Measurements from ENCODE around the gene PRDX2. TPM values are rescaled to one million over a fixed set of nuclear protein-coding genes. Genes with fewer than 3 reads are reported as not detected.
A peak's percentile ranks its signal among the peaks of the same experiment; 100 is the strongest.
"Not testable (repeated sequence)": the region's sequence is repeated elsewhere in the genome, so short reads cannot be mapped to it uniquely, and the experiment has no call there.

PRDX2 gene
- total RNA-seq, 1 donor from 2014 or later = 117 TPM

DNA sequence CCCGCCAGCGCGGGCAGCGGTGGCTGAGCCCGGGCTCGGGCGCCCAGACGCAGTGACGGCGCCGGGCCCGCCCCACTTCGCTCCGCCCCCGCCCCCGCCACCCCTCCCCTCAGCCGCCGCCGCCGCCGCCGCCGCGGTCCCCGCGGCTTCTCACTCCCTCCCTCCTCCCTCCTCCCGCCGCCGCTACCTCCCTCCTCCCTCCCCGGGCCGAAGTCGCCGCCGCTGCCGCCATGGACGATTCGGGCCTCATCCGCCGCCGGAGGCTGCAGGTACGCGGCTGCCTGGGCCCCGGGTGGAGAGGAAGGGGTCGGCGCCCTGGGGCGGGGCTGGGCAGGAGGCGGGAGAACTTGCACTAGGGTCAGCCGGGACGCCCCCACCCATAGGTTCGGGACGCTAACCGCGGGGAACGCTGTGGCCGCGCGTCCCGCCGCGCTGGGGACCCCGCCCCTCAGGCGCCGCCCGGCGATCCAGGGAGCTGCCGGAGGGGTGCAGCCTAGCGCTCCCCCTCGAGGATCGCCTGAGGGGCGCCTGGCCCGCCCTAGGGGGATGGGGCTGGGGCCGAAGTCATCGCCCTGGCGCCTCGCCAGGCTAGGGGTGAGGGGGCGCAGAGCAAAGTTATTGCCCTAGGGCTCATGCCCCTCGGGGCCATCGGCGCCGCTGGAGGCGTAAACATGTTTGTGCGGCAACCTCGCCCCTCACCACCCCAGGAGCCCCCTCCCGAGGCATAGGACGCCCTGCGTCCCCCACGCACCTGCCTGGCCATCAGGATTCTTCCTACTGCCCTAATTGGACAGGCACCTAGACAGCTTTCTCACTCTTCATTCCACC lies 32.4 kb upstream of the PRDX2 start:
- DNase-seq (ENCODE audit: low spot score) = peak; percentile 59
- no peak for ATAC-seq
- intact Hi-C loops (cut with DNase I) = no loop called here

DNA sequence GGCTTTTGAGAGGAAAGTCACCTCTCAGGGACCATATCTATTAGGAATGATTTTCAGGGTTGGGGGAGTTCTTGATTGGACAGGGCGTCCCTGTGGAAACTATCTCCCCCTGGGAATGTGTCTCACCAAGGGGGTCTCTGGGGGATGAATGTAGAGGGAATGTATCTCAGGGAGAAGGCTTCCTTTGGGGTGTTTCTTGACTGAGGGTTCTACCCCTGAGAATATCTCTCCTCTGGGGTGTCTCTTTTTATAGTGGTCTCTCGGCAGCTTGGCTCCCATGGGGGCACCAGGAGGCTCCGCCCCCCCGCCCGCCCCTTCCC lies 31.8 kb upstream of the PRDX2 start:
- DNase-seq (ENCODE audit: low spot score) (no peak), ATAC-seq (no peak)
- intact Hi-C loops (cut with DNase I) = no loop called here

DNA sequence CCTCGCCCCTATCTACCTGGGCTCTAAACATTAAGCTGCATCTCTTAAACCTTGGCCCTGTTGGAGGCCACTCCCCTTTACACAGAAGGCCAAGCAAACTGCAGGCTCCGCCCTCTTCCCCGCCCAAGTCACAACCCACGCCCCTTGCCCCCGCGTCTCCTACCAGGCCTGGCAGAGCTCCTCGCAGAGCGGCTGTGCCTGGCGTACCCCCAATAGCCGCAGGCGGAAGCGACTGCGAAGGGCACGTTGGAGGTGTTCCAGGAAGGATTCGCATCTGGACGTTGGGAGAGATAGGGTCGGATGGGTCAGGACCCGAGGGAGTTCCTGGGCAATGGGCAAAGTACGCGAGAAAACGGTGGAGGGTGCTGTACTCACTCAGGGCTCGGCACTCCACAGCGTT lies 26.9 kb upstream of the PRDX2 start:
- no peak for DNase-seq (ENCODE audit: low spot score)

DNA sequence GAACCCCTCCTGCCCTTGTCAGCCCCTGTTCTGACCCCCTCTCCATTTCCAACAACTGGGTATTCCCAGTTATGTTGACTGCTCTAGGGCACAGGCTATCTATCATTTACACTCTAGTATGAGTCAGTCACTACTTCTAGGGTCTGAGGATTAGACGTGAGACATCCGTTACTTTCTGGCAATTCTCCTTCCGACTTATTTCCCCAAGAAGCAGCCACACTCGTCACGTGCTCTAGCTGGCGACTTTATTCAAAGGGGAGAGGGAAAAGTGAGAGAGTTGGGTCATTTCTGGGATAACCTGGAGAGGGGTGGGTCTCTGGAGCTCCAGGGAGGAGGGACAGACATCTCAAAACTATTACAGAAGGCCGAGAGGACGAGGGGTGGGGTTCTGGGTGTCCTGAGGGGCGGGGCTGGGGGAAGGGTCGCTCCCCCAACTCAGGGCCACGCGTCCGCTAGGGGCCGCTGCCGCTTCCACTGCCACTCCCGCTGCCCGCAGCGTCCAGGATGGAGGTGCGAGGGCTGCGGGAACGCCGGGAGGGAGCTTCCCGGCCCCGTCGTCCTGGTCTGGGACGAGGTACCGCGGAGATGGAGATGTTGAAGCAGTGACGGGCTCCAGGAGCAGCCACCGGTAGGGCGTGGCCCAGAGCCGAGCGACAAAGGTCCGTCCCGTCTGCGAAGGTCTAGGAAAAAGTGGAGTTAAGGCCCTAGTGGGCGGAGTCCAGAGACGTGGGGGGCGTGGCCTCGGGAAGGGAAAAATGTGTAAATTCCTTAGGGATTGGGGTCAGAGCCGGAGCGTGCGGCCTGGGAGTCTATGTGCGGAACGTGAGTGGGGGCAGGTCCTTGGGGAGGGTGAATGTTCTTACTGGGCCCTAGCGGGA lies 23.9 kb upstream of the PRDX2 start:
- no peak for ATAC-seq
- intact Hi-C loops (cut with DNase I) = no loop called here

More for the DNA sequence above, 26.9 kb upstream of the PRDX2 start:
- intact Hi-C loops (cut with DNase I) = no loop called here
- no peak for ATAC-seq

DNA sequence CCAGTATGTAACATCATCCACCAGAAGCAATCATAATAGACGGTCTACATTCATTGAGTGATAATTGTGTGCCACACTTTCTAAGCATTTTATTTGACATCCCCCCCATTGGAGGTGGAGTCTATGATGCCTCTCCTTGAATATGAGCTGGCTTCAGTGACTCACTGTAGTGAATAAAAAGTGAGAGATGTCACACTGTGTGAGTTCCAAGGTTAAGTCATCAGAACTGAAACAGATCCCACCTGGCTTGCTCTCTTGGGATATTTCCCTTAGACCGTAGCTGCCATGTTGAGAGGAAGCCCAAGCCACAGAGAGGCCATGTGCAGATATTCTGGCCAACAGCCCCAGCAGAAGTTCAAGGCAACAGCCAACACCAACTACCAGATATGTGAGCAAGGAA lies 20.2 kb upstream of the PRDX2 start:
- DNase-seq (ENCODE audit: low spot score) (no peak), ATAC-seq (no peak)
- intact Hi-C loops (cut with DNase I) = no loop called here

More for the DNA sequence above, 23.9 kb upstream of the PRDX2 start:
- DNase-seq (ENCODE audit: low spot score) = no peak

DNA sequence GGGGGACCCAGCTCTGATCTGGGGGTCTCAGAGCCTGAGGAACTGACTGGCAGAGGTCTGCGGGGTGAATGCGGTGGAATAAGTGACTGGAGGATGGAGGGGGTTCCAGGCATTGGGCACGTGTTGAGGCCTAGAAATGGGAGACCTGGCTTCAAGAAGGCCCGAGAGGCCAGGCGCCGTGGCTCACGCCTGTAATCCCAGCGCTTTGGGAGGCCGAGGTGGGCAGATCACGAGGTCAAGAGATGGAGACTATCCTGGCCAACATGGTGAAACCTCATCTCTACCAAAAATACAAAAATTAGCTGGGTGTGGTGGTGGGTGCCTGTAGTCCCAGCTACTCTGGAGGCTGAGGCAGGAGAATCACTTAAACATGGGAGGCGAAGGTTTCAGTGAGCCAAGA lies 16.2 kb upstream of the PRDX2 start:
- ATAC-seq; DNase-seq (ENCODE audit: low spot score): not testable (repeated sequence)

DNA sequence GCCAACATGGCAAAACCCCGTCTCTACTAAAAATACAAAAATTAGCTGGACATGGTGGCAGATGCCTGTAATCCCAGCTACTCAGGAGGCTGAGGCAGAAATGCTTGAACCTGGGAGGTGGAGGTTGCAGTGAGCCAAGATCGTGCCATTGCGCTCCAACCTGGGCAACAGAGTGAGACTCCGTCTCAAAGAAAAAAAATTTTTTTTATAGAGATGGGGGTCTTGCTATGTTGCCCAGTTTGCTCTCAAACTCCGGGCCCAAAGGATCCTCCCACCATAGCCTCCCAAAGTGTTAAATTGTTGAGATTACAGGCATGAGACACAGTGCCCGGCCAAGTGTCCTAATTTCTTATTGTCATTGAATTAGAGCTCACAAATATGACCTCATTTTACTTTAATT lies 15.6 kb upstream of the PRDX2 start:
- intact Hi-C loops (cut with DNase I); DNase-seq (ENCODE audit: low spot score); ATAC-seq: not testable (repeated sequence)

More for the DNA sequence above, 16.2 kb upstream of the PRDX2 start:
- intact Hi-C loops (cut with DNase I) = not testable (repeated sequence)

DNA sequence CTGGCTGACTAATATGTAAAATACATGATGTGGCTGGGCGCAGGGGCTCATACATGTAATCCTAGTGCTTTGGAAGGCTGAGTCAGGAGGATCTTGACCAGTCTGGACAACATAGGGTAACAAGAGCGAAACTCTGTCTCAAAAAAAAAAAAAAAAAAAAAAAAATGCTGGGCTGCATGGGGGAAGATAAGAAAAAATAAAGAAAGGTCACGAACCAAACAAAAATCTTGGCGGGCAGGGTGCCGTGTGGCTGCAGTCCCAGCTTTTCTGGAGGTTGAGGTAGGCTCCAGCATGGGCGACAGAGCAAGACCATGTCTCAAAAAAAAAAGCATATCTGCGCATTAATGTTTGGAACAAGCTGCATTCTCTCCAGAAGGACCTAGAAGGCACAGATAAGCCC lies 13.5 kb upstream of the PRDX2 start:
- intact Hi-C loops (cut with DNase I) = no loop called here
- ATAC-seq = no peak

DNA sequence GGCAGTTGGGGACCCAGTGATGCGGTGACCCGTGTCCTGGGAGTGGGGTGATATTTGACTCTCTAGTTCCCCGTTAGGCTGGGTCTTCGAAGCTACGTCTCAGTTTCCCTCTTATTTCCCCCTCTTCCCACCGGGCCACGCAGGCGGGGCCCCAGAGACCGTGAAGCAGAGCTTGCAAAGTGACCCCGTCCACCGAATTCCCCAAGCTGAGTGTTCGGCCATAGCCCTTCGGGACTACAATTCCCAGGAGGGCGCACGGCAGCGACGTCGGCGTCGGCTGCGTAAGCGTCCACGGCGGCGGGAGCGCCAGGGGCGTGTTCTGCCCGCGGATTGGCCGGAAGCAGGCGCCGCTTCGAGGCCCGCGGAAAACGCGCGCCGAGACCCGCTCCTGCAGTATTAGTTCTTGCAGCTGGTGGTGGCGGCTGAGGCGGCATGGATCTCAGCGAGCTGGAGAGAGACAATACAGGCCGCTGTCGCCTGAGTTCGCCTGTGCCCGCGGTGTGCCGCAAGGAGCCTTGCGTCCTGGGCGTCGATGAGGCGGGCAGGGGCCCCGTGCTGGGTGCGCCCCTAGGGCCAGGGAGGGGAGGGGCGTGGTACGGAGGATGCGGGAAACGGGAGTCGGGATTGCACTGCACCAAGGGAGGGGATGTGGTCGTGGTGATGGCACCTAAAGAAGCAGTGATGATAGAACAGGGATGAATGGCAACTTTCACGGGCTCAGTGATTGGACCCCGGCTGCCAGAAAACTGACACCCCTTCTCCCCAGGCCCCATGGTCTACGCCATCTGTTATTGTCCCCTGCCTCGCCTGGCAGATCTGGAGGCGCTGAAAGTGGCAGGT lies 4.9 kb upstream of the PRDX2 start, which contains the start of gene RNASEH2A:
TSS of gene RNASEH2A (plus strand) at position 343 of the 840 bp plus-strand sequence. CDS start at position 433, 90 bp downstream.
- intact Hi-C loops (cut with DNase I) = no loop called here
- peak; percentile 95 for ATAC-seq
- DNase-seq (ENCODE audit: low spot score) = peak; percentile 94

More for the DNA sequence above, 13.5 kb upstream of the PRDX2 start:
- no peak for DNase-seq (ENCODE audit: low spot score)

DNA sequence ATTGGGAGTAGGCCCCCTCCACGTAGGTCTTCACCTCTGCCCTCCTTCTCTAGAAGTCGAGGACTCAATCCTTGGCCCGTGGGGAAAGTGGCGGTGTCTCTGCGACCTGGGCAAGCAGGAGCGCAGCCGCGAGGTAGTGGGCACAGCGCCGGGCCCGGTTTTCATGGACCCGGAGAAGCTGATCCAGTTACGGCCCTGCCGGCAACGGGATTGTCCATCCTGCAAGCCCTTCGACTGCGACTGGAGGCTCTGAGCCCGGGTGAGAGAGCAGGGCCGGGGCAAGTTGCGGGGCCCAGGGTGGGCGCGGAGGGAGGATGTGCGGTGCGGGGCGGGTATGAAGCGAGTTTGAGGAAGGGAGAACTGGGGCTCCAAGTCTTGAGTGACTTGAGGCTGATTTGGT lies 2.5 kb upstream of the PRDX2 start:
- ATAC-seq (no peak), DNase-seq (ENCODE audit: low spot score) (no peak)
- intact Hi-C loops (cut with DNase I) = loop anchor here (5.0 kb wide), 1 partner anchor 42 kb away; no protein-coding TSS in a partner anchor

DNA sequence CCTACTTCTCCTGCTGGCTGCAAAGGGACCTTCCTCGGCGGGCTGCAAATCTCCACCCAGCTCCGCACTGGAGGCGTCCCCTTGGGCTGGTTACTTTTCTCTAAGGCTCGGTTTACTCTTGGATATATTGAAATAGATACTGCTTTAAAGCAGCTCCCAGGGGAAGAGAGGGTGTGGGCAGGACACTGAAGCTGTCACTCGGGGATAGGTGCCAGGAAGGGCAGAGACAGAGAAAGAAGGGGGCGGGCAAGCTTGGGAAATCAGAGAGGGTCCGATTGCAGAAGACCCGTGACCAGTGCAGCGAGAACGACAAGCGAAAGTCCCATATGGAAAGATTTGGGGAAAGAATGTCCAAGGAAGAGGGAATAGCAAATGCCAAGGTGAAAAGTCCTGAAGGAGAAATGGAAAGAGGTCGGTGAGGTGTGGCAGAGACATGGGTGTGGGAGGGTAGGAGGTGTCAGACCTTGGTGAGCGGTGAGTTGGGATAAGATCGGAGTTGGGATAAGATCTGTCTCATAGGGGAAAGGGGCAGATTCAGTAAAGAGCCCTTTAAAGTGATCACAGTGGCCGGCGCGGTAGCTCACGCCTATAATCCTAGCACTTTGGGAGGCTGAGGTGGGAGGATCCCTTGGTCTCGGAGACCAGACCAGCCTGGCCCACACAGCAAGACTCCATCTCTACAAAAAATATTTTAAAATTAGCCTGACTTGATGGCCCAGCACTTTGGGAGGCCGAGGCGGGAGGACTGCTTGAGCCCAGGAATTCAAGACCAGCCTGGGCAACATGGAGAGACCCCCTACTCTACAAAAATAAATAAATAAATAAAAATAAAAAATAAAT lies 887 bp upstream of the PRDX2 start:
- intact Hi-C loops (cut with DNase I) = loop anchor here (5.0 kb wide), 1 partner anchor 40 kb away; no protein-coding TSS in a partner anchor
- no peak for ATAC-seq
- no peak for DNase-seq (ENCODE audit: low spot score)

DNA sequence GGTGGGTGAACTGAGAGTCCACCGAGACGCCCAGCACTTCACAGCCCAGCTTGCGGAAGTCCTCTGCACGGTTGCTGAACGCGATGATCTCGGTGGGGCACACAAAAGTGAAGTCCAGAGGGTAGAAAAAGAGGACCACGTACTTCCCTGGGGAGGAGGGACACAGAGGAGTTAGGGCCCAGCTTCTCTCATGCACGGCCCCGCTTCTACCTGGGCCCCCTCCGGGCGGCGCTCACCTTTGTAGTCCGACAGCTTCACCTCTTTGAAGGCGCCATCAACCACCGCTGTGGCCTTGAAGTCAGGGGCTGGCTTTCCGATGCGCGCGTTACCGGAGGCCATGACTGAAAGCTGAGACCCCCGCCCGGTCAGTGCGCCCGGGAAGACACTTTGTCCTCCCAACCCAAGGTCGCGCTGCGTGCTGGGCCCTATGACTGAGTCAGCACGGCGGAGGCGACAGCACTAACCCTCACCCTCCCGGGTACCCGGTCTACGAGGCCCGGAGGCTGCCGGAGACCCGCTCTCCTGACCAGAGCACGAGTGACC lies 606 bp downstream of the PRDX2 start:
- DNase-seq (ENCODE audit: low spot score) (peak; percentile 66), ATAC-seq (peak; percentile 38)
- intact Hi-C loops (cut with DNase I) = loop anchor here (5.0 kb wide), 1 partner anchor 39 kb away; no protein-coding TSS in a partner anchor

DNA sequence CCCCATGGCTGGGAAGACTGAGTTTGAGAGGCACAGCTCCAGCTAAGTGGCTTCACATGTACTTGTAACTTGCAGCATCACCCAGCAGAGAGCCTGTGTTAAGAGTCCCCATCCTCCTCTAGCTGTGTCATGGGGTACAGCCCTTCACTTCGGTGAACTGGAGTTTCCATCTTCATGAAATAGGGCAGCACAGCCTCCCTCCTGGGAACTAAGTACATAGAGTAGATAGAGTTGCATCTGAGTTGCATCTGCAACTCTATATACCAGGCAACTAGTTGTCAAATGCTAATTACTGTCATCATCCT lies 1.2 kb downstream of the PRDX2 start:
- DNase-seq (ENCODE audit: low spot score) (no peak), ATAC-seq (no peak)
- intact Hi-C loops (cut with DNase I) = loop anchor here (5.0 kb wide), 1 partner anchor 38 kb away; no protein-coding TSS in a partner anchor

DNA sequence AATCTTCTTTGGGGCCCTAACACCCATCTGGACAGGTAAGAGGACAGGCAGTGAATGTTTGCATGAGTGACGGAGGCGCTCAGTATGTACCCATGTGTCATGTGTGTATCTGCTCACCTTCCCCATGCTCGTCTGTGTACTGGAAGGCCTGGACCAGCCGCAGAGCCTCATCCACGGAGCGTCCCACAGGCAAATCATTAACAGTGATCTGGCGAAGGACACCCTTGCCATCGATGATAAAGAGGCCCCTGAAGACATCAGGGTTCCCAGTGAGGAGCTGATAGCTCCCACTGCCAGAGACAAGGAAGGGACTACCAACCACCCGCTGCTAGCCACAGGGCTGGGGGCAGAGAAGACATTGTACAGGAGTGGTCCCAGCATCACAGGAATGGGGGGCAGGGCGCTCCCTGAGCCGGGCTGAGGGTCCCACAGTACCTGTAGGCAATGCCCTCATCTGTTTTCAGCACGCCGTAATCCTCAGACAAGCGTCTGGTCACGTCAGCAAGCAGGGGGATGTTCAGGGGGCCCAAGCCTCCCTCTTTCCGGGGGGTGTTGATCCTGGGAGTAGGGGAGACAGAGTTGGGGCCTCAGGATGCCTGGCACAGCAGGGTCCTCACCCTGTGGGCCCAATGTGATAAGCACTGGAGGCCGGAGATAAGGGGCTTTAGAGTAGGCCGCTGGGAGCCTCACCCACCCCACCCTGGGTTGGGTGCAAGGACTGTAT lies 1.7 kb downstream of the PRDX2 start:
- intact Hi-C loops (cut with DNase I) = loop anchor here (5.0 kb wide), 1 partner anchor 38 kb away; no protein-coding TSS in a partner anchor
- DNase-seq (ENCODE audit: low spot score) (no peak), ATAC-seq (no peak)

DNA sequence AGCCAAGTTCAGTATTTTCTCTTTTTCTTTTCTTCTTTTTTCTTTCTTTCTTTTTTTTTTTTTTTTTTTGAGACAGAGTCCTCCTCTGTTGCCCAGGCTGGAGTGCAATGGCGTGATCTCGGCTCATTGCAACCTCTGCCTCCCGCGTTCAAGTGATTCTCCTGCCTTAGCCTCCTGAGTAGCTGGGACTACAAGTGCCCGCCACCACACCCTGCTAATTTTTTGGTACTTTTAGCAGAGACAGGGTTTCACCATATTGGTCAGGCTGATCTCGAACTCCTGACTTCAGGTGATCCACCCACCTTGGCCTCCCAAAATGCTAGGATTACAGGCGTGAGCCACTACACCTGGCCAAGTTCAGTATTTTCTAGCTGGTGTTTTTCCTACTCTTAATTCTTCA lies 4.0 kb downstream of the PRDX2 start:
- intact Hi-C loops (cut with DNase I); DNase-seq (ENCODE audit: low spot score): not testable (repeated sequence)

DNA sequence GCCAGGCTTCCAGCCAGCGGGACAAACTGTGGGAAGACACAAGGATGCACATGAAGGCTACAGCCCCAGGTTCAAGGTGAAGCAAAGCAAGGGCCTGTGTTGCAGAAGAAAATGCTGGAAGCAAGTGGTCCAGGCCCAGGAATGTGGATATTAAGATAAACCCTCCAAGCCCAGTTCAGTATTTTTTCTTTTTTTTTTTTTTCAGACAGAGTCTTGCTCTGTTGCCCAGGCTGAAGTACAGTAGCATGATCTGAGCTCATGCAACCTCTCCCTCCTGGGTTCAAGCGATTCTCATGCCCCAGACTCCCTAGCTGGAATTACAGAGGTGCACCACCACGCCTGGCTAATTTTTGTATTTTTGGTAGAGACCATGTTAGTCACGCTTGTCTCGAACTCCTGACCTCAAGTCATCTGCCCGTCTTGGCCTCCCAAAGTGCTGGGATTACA lies 4.4 kb downstream of the PRDX2 start:
- no peak for DNase-seq (ENCODE audit: low spot score)
- intact Hi-C loops (cut with DNase I) = no loop called here
- ATAC-seq = no peak

More for the DNA sequence above, 4.0 kb downstream of the PRDX2 start:
- not testable (repeated sequence) for ATAC-seq
